NCI-H1417 treated with DMSO at 0.1 percent for 48 hours (cell line): Measurements from ENCODE around the gene BLM.
"Not testable (repeated sequence)": the region's sequence is repeated elsewhere in the genome, so short reads cannot be mapped to it uniquely, and the experiment has no call there.

Experiments
- DNase-seq: peaks from one replicate; lab custom pipeline; 2025; lab: John Stamatoyannopoulos, UW

BLM gene

GRCh38 chr15:90740545-90740944, 23.4 kb downstream of the BLM start:
- DNase-seq = not testable (repeated sequence)

DNA sequence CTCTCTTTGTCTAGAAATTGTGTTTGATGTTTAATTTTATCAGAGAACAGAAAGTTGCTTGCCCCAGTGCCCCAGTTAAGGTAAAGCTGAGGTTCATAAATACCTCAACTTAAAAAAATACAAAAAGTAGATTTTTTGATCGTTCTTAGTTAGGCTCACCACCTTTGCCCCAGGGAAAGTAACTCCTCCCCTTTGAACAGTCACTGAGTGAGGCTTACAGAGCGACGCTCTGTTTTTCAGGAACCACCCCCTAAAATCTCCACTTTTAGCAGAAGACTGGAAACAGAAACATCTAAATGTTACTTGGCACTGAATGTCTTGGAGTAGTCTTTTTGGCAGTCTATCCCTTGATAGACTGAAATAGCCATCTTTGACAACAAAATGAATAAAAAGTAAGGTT, 24.9 kb downstream of the BLM start:
- DNase-seq = no peak

- no peak for DNase-seq
Measured at GRCh38 chr15:90743407-90743806, 26.3 kb downstream of the BLM start.

- no peak for DNase-seq
Measured at GRCh38 chr15:90744759-90745402, 27.7 kb downstream of the BLM start.

DNA sequence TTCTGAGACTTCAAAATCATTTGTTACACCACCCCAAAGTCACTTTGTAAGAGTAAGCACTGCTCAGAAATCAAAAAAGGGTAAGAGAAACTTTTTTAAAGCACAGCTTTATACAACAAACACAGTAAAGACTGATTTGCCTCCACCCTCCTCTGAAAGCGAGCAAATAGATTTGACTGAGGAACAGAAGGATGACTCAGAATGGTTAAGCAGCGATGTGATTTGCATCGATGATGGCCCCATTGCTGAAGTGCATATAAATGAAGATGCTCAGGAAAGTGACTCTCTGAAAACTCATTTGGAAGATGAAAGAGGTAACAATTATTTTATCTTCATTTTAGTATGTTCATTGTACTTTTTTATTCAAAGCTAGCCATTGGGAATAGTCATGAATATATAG, 32.6 kb downstream of the BLM start:
- no peak for DNase-seq

GRCh38 chr15:90750186-90750585, 33.0 kb downstream of the BLM start:
- no peak for DNase-seq

DNA sequence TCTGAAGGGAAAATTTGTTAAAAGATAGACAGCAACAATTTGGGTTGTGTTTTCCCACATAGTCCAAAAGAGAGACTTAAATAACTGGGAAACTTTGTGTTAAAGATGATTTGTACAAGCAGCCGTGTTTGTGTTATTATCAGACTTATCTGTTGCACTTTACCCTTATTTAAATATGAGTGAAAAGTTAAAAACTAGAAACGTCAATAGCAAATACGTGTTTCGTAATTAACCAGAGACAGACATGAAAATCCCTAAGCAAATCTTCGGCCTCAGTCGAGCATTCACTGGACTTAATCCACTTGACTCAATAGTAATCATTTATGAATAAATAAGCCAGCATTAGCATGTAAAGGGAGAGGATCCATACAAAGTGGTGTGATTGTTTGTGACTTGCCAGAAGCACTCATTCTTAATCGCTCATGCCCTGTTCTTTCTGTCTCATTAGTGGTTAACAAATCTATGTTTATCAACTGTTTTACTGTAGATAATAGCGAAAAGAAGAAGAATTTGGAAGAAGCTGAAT, 34.2 kb downstream of the BLM start:
- no peak for DNase-seq

DNA sequence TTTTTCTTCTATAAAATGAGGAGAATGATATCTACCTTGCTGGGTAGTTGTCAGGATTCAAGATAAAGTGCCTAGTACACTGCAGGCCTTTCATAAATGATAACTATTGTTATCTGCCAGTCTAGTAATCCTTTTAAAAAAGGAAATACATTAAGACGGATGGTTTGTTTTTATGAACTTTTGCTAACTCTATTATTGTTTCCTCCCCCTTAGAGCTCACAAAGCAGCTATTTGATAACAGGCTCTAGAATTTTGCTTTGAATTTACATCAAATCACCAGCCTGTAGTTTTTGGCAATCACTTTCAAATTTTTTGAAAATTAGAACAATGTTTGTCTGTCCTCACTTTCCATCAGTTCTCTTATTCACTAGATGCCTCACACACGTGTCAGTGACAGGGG, 39.8 kb downstream of the BLM start:
- no peak for DNase-seq

DNA sequence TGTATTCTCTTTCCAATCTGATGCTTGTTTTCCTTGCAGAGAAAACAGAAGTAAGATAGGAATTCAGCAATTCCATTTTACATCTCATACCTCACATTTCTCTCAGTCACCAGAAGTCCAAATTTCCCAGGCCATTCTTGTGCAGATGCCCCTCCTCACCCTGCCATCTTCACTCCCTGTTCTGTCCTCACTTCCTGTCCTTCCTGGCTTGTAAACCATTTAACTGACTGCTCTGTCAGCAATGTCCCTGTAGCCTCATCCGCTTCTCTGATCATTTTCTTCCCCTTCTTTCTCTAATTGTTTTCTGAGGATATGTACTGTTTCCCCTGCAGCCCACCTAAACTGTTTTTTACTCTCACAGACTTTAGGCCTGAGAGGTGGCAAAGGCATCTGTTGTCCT, 40.3 kb downstream of the BLM start:
- no peak for DNase-seq

DNA sequence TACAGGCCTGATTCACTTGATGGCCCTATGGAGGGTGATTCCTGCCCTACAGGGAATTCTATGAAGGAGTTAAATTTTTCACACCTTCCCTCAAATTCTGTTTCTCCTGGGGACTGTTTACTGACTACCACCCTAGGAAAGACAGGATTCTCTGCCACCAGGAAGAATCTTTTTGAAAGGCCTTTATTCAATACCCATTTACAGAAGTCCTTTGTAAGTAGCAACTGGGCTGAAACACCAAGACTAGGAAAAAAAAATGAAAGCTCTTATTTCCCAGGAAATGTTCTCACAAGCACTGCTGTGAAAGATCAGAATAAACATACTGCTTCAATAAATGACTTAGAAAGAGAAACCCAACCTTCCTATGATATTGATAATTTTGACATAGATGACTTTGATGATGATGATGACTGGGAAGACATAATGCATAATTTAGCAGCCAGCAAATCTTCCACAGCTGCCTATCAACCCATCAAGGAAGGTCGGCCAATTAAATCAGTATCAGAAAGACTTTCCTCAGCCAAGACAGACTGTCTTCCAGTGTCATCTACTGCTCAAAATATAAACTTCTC, 43.6 kb downstream of the BLM start:
- DNase-seq = no peak

DNA sequence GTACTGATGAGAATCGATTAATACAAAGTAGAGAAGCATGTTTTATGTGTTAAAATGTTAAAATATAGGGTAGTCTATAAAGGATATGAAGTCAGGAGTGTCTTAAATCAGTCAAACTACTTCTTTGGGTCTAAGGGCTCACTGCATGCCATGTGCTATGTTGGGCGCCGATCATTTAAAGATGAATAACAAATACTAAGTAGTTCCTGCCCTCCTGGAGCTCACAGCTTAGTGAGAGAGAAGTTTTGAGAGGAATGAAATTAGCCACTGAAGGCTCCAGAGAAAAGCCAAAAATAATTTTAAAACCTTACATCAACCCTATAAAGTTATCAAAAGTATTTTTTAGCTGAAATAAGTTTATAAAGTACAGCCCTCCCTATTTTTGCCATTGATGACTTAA, 44.5 kb downstream of the BLM start:
- DNase-seq = no peak

GRCh38 chr15:90762109-90762508, 45.0 kb downstream of the BLM start:
- no peak for DNase-seq

GRCh38 chr15:90763366-90764099, 46.4 kb downstream of the BLM start:
- no peak for DNase-seq

- DNase-seq = no peak
Measured at GRCh38 chr15:90765531-90765930, 48.4 kb downstream of the BLM start.

GRCh38 chr15:90765966-90766365, 48.8 kb downstream of the BLM start:
- no peak for DNase-seq

DNA sequence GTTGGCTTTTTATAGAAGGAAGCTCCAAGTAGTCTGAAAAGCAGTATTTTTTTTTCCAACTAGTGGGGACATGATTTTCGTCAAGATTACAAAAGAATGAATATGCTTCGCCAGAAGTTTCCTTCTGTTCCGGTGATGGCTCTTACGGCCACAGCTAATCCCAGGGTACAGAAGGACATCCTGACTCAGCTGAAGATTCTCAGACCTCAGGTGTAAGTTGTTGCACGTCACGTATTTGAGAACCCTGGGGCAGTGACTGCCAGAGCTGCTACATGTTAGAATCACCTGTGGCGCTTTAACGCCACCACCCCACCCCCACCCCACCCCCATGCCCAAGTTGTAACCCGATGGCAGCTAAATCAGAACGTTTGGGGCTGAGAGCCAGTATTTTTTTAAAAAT, 52.2 kb downstream of the BLM start:
- DNase-seq = no peak

DNA sequence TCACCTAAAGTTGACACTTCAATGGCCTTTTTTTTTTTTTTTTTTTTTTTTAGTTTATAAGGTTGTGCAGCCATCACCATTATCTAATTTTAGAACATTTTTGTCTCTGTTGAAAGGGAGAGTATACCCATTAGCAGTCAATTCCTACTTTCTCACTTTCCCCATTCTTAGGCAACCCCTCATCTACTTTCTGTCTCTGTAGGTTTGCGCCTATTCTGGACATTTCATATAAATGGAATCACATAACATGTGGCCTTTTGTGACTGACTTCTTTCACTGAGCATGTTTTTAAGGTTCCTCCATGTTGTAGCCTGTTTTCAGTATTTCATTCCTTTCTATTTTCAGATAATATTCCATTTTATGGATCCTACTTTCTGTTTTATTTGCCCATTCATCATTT, 56.3 kb downstream of the BLM start:
- DNase-seq = no peak

DNA sequence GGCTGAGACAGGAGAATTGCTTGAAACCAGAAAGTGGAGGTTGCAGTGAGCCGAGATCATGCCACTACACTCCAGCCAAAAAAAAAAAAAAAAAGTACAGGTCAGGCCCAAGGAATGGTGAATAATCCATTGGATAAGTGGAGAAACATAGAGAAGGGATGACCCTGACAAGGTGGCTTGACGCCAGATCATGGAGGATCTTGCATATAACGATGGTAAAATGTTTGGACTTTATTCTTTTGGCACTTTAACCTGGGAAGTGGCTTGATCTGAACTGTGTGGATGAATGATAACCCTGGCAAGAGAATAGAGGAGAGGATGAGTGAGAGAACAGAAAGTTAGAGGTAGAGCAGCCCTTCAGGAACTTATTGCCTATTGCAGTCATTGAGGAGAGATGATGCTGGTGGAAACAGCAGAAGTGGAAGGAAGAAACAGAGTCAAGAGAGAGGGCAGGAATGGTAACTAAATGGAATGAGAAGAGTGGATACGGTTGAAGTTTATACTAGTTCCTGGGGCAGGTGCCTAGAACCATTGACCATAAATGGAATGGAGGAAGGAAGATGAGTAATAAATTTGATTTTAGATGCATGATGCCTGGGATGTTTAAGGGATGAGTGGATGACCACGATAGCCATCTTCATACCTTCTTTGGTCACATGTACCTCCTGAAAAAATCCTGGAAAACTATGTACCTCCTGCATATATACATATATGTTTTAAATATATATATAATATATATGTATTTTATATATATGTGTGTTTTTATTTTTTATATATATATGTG, 57.8 kb downstream of the BLM start:
- DNase-seq = no peak

- DNase-seq = no peak
Measured at GRCh38 chr15:90780916-90781315, 63.8 kb downstream of the BLM start.

DNA sequence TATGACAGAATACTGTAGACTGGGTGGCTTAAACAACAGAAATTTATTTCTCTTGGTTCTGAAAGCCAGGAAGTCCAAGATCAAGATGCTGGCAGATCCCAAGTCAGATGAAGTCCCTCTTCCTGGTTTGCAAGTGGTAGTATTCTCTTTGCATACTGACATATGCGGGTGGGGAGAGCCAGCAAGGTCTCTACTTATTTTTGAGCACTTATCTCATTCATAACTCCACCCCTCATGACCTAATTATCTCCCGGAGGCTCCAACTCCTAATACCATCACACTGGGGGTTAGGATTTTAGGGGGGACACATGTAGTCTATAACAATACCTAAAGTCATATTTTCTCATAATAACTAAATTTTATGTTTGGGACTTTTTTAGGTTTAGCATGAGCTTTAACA, 65.3 kb downstream of the BLM start:
- DNase-seq = no peak

- DNase-seq = no peak
Measured at GRCh38 chr15:90787881-90788280, 70.7 kb downstream of the BLM start.

GRCh38 chr15:90789462-90789861, 72.3 kb downstream of the BLM start:
- peak; percentile 87 for DNase-seq

DNA sequence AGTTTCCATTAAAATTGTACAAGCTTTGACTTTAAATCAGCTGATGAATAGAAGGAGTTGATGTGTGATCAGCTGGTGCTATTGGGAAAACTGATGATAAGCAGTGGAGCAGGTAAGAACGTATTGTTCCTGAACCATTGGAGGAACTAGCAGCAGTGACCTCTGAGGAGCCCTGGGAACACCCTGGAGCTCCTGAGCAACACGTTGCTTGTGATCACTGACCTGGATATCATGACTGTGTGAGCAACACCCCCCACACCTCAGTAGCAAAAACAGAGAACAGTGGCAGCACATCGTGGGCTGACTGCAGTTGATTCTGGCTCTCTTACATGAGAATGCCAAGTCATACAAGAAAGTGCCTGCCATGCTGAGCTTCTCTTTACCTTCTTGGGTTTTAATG, 72.9 kb downstream of the BLM start:
- DNase-seq = no peak
